GM19324 (cell line): Measurements from ENCODE around the gene CARM1.
"Not testable (repeated sequence)": the region's sequence is repeated elsewhere in the genome, so short reads cannot be mapped to it uniquely, and the experiment has no call there.

Source experiments
- ATAC-seq: cut with Tn5 transposase; IDR thresholded peaks from one replicate; pipeline ENCODE4 v1.9.1; 2021; ENCODE audit warnings: mild to moderate bottlenecking, moderate library complexity; ENCODE audit not compliant: unreplicated experiment, low FRiP score

Gene CARM1

DNA sequence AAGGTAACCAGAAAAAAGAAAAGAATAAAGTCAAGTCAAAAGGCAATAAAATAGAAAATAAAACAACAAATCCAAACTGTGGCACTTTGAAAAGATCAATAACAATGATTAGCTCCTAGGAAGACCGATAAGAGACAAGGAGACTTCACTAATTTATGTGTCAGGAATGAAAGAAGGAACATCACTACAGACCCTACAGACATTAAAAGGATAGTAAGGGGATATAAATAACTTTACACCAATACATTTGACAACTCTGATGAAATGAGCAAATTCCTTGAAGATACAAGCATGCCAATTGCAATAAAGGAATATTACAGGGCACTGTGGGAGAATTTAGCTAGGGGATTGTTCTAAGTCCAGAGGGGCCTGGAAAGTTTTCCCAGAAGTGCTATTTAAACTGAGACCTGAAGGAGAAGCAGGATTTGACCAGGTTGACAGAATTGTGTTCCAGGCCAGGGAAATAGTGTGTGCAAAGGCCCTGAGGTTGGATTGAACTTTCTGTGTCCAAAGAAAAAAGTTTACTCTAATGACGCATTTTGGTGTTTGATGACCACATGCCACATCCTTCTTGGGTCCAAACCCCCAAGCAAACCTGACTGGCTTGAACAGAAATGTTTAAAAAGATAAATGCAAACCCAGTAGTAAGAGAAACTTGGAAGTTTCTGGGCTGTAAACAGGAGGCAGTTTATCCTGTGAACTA is 24.7 kb upstream of the CARM1 start:
- ATAC-seq, result no peak

DNA sequence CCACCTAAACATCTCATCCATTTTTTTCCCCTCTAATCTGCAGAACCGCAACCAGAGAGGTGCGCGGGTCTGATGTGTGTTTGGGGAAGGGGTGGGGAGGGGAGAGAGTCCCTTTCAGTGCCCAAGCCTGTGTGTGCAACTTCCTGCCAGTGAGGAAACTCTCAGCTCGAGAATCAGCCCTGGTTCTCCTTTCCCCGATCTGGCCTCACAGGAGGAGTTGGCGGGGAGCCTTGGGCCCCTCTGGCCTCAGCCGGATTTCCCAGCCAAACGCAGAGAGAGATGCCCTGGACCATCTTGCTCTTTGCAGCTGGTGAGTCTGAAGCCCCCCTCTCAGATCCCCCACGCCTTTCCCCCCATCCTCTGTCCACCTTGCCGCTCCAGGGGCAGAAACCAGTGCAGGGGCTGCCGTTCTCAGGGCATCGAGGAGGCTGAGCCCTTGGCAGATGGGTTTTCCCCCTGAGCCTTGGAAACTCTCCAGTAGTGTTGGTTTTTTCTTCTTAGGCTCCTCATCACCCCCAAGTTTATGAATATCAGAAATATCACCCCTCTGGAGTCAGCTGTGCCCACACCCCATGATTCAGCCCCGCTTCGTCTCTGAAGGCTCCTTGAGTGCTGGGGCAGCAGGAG is 23.0 kb upstream of the CARM1 start, which contains the start of gene C19orf38:
Gene C19orf38 (plus strand): TSS at position 186 of the 627 bp plus-strand sequence. CDS start 94 bp downstream, at position 280.
- no peak for ATAC-seq

DNA sequence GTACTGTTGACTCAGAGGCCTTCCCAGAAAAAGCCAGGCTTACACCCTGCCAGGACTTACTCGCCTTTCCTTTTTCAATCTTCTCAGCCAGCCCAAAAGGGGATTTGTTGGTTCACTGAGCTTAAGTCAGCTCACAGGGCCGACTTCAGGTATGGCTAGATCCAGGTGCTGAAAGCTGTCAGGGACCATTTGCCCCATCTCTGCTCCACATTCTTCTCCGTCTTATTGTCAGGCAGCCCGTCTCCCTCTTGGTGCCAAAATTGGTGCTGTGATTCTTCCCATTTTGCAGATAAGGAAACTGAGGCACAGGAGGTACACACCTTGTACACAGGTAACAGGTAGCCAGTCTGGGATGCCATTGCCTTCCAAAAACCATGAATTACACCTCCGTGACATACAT is 20.7 kb upstream of the CARM1 start:
- ATAC-seq, result no peak

DNA sequence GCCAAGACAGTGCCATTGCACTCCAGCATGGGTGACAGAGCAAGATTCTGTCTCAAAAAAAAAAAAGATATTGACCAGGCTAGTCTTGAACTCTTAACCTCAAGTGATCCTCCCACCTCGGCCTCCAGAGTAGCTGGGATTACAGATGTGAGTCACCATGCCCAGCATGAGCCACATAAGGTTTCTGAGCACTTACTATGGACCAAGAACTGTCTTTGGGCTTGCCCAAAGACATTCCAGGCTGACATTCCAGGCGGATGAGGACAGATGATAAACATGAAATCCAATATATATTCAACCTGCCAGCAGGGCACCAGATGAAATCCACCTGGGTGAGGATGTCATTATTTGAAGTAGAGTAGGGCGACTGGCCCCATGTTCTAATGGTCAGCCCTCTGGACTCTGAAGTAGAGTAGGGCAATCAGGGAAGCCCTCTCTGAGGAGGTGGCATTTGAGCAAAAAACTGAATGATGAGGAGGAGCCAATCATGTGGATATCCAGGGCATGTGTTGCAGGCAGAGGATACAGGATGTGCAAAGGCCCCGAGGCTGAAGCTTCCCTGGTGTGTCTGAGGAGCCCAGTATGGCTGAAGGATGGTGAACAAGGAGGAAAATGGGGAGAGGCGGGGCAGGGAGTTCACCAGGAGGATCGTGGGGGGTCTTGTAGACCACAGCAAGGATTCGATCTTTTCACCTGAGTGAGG is 19.1 kb upstream of the CARM1 start:
- ATAC-seq, result no peak

DNA sequence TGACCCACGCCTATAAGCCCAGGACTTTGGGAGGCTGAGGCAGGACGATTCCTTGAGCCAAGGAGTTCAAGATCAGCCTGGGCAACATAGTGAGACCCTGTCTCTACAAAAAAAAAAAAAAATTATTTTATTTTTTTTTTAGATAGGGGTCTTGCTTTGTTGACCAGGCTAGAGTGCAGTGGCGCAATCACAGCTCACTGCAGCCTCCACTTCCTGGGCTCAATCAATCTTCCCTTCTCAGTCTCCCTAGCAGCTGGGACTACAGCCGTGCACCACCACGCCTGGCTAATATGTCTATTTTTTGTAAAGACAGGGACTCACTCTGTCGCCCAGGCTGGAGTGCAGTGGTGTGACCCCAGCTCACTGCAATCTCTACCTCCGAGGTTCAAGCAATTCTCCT is 18.4 kb upstream of the CARM1 start:
- no peak for ATAC-seq

DNA sequence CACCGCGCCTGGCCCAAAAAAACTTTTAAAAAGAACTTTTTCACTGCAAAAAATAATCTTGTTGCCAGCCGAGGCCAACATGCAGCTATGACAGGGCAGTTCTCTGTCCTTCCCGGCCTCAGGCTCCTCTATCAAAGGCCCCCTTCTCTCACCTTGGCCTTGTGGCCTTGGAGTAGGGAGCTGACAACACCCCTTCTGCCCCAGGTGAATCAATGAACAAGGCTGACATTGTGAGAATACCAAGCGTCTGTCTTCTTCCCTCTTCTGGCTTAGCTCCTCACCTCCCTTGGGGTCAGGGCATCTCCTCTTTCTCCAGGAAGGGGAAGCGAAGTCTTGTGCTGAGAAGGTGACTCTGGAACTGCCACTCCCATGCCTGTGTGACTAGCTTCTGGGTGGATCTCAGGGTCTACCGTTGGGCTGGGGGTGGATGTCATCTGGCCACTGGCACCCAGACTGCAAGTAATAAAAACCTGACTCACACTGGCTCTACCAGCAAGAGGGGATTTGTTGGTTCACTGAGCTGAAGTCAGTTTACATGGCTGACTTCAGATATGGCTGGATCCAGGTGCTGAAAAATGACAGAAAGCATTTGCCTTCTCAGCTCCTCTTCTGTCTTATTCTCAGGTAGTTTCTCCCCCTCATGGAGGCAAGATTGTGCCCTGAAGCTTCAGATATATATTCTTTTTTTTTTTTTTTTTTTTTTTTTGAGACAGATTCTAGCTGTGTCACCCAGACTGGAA is 16.8 kb upstream of the CARM1 start:
- ATAC-seq, result no peak

DNA sequence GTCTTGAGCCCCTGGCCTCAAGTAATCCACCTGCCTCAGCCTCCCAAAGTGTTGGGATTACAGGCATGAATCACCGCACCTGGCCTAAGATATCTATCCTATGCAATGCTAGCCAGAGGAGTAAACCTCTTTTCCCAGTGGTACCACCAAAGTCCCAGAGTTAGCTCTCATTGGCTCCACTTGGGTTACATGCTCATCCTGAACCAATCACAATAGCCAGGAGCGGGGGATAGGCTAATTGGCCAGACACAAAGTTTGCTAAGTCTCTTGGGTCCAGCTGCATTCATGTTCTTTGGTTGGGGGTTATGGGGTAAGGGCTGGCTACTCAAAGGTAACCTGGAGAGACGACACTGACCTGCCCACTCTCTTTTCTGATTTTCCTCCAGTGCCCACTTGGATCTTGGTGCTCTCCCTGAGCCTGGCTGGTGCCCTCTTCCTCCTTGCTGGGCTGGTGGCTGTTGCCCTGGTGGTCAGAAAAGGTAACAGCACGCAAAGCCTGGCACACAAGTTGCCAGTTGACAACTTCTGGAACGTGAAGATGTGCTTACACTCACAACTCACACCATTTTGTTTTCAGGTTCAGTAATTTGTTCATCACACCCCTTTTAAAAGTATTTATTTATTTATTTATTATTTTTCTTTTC is 15.4 kb upstream of the CARM1 start:
- no peak for ATAC-seq

DNA sequence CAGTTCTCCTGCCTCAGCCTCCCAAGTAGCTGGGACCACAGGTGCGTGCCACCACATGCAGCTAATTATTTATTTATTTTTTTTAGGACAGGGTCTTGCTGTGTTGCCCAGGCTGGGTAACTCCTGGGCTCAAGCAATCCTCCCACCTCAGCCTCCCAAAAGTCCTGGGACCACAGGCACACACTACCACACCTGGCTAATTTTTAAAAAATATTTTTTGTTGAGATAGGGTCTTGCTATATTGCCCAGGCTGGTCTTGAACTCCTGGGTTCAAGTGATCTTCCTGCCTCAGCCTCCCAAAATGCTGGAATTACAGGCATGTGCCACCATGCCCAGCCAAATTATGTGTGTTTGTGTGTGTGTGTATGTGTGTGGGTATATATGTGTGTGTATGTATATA is 14.5 kb upstream of the CARM1 start:
- not testable (repeated sequence) for ATAC-seq

DNA sequence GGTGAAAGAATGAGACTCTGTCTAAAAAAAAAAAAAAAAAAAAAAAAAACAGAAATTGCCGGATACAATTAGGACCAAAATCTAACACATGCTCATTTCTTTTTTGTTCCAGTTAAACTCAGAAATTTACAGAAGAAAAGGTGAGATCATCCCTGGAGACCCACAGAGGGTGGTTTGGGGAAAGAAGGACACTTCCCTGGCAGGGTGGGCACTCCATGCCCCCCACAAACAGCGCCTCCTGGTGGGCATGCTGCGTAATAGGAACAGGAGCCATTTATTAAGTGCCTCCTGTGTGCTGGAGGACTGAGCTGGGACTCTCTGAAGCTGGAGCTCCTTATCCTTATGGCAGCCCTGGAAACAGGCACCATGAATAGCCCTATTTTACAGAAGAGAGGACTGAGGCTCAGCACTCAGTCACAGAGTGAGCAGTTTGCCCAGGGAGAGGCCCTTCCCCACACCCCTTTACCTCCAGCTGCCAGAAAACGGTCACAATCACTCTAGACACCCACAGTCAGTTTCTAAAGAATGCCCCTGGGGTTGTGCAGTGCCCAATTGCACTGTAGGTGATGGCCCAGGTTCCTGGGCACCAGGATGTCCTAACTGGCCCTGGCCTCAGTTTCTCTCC is 13.0 kb upstream of the CARM1 start:
- ATAC-seq, result no peak

DNA sequence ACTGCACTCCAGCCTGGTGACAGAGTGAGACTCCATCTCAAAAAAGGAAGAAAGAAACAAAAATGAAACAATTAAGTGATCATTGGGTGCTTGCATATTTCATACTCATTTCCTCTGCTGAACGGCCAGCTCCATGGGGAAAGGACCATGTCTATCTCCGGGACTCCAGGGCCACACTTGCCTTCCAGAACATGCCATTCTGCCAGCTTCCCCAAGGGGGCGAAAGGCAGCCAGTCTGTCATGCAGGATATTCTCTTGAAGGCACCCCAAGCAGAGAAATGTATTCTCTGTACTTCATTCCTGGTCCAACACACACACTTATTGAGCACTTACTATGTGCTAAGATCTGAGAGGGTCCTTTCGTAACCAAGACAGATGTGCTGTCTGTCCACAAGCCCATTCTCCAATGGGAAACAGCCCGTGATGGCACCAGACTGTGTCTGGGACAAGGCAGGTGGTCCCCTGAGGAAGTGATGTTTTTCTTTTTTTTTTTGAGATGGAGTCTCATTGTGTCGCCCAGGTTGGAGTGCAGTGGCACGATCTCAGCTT is 10.2 kb upstream of the CARM1 start:
- no peak for ATAC-seq

DNA sequence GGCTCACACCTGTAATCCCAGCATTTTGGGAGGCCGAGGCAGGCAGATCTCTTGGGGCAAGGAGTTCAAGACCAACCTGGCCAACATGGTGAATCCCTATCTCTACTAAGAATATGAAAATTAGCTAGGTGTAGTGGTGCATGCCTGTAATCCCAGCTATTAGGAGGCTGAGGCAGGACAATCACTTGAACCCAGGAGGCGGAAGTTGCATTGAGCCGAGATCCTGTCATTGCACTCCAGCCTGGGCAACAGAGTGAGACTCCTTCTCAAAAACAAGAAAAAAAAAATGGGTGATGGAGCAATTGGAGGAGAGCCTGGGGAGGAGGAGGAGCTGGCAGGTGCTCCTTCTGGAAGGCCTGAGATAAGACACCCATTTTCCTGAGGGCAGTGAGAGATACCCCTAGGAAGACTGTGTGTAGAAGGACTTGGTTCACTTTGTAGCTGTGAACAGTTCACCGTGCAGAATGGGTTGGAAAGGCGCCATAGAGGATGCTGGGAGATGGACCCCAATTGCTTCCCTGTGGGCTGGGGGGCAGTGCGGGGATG is 8.7 kb upstream of the CARM1 start:
- no peak for ATAC-seq

DNA sequence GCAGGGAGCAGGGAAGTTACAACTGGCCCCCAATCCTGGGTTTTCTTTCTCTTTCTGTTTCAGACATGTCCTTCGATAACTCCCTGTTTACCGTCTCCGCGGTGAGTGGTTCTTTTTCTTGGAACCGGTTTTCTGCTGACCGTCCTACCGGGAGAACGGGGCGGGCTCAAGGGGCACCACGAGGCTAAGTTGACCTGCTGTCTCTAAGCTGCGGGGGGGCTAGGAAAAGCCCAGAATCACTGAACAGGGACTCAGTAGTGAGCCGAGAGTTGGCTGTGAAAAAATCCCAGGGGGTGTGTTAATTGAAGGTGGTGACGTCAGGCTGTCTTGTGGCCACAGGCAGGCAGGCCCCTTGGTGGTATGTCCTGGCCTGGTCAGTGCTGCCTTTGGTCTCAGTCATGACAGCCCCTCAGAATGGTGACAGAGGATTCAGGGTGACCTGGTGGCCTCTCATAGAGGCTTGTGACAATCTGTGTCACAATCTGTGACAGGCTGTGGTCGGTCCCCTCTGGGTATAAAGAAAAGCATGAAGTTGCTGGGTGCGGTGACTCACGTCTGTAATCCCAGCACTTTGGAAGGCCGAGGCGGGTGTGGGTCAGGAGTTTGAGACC is 8.1 kb upstream of the CARM1 start:
- ATAC-seq, result no peak

DNA sequence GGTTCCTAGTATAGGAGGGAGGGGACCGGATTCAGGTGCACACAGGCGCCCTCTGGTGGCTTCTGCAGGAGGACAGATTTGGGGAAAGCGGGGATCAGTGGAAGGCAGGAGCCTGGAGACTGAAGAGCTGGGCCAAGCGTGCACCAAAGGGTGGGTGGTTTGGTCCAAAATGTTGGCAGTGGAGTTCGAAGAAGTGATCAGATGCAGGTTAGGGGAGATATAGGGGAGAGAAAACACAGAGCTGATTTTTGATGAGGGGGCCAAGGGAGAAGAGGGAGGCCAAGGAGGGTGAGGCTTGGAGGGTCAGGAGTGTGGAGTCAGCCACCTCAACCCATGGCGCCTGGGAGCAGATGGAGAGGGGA is 6.8 kb upstream of the CARM1 start:
- ATAC-seq, result no peak

DNA sequence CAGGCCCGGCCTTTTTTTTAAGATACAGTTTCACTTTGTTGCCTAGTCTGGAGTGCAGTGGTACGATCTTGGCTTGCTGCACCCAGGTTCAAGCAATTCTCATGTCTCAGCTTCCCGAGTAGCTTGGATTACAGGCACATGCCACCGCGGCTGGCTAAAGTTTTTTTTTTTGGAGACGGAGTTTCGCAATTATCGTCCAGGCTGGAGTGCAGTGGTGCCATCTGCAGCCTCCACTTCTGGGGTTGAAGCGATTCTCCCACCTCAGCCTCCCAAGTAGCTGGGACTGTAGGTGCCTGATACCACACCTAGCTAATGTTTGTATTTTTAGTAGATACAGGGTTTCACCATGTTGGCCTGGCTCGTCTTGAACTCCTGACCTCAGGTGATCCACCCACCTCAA is 4.9 kb upstream of the CARM1 start:
- no peak for ATAC-seq

DNA sequence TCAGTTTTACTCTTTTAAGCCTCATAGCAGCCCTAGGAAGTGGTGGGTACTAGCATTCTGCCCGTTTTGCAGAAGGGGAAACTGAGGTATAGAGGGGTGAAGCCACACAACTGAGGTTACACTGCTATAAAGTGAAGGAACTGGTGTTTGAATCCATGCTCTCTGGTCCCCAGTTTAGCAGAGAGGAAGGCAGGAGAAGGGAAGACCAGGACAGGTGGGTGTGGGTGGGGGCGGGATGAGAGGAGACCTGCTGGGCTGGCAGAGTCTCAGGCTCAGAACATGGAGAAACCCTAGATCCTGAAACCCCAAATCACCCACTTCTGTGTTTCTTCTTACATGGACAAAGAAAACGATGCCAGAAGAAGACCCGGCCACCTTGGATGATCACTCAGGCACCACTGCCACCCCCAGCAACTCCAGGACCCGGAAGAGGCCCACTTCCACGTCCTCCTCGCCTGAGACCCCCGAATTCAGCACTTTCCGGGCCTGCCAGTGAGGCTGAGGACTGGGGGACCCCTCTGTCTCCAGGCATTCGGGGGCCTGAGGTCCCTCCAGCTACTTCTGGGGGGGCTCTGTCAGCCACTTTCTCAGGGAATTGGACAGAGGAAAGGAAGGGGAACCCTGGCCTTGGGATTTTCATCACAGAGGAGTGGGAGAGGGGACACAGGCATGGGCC is 2.3 kb upstream of the CARM1 start:
- ATAC-seq, result no peak

DNA sequence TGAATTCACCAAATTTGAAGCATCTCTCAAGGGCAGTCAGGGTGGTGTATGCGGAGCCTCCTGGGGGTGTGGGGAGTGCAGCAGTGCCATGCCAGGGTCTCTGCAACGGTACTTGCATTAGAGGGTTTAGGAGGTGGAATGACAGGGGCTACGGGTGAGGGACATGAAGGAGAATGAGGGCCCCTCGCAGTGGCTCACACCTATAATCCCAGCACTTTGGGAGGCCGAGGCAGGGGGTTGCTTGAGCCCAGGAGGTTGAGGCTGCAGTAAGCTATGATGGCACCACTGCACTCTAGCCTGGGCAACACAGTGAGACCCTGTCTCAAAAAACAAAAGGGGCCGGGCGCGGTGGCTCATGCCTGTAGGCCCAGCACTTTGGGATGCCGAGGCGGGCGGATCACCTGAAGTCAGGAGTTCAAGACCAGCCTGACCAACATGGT is 1.5 kb upstream of the CARM1 start:
- not testable (repeated sequence) for ATAC-seq

DNA sequence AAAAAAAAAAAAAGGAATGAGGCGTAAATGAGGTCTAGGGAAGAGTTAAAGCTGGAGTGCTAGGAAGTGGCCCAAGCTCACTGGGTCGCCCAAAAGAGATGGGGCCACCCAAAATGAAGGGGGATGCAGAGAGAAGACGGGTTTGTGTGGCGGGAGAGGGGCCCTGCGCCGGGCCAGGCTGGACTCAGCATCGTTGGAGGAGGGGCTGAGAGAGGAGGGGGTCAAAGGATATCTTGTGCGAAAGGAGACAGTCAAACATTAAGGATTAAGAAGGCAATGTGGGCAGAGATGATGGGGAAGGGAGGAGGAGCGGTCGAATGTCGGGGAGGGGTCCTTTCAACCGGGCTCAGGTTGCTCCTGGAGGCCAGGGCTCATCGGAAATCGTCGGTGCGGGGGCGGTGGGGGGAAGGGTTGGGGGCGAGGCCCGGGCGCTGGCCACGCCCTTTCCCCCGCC is 825 bp upstream of the CARM1 start:
- no peak for ATAC-seq

DNA sequence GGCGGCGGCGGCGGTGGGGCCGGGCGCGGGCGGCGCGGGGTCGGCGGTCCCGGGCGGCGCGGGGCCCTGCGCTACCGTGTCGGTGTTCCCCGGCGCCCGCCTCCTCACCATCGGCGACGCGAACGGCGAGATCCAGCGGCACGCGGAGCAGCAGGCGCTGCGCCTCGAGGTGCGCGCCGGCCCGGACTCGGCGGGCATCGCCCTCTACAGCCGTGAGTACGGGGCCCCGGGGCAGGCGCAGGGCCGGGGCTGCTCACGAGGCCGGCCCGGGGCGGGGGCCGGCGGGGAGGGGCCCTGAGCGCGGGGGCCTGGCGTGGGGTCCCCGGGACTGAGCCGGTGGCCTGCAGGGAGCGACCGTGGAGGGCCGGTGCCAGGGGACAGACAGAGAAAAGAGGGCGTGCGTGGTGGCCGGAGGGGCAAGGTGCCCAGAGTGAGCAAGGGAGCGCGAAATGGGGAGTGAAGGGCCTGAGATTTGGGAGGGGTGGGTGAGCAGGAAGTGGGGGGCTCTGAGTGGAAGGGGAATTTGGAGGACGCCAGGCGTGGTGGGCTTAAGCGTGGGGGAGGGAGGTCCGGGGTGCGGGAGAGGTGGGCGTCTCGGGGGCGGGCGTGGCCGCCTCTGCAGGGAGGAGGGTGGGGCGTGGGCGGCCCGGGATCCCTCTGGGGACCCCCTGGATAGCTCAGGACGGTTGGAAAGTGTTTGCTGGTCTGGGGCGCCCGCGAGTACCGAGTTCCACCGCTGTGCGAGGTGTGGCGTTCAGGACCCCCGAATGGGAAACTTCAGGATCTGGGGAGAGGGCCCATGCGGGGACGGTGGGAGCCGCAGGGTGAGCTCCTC is 575 bp downstream of the CARM1 start:
- peak; percentile 11 for ATAC-seq
